A549 (cell line): ENCODE data around the gene TCF12.

Experiments used
- CHD2 ChIP-seq: fragments of 150-350 bp; IDR thresholded peaks from 2 replicates; pipeline ENCODE4 v1.6.1; 2014; ENCODE audit warnings: low read length; ENCODE audit not compliant: partially characterized antibody
- CTCF ChIP-seq: fragments of >200 bp; sonication (Bioruptor Twin); formaldehyde crosslinking; IDR thresholded peaks from 3 replicates; pipeline ENCODE4 v1.5.1; 2016
- E2F6 ChIP-seq: IDR thresholded peaks from 2 replicates; pipeline ENCODE4 v1.6.1; 2012; ENCODE audit warnings: low read depth, borderline replicate concordance
- POLR2A ChIP-seq: IDR thresholded peaks from 2 replicates; pipeline ENCODE4 v1.6.1; 2012; ENCODE audit warnings: mild to moderate bottlenecking, low read length

GRCh38 chr15:57005244-57005643 lies 86.8 kb downstream of the TCF12 start:
- TF ChIP-seq CHD2 (no peak), E2F6 (no peak), CTCF (no peak), POLR2A (no peak)
